ENCODE measurements around the gene DGKI. TPM values are rescaled to one million over a fixed set of nuclear protein-coding genes. Genes with fewer than 3 reads are reported as not detected.

DGKI gene
- total RNA-seq, 4 donors from 2014 or later, result 0.66 to 2.9 (median 1.7) TPM

DNA sequence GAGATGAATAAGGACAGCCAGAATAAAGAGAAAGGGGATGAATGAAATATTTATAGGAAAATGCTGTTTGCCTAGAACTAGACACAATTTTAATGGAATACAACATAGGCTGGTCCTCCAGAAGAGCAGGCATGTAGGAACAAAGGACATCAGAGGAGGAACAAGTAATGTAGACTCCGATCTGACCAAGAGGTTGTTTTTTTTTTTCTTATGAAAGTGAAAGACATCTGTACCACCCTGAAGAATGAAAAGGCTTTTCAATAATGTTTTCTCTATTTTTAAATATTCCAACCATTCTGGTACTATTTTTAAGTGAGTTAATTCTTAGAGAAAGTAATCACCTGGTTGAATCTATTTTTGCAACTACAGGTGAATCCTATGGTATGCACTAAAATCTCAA lies 366.4 kb downstream of the DGKI start:
- no peak for DNase-seq (ENCODE audit: extremely low spot score)
- Histone ChIP-seq H3K4me1 (no peaks in the 10 kb centered on the region), H3K9me3 (no peaks in the 10 kb centered on the region), H3K27me3 (no peaks in the 10 kb centered on the region), H3K4me3 (no peak overlapping the region), H3K27ac (replicated peaks in 1 of 4) (no peak overlapping the region), H3K36me3 (no peaks in the 10 kb centered on the region)
- TF ChIP-seq EP300 (IDR thresholded peaks at IDR 0.05) (no peak), POLR2A (IDR thresholded peaks at IDR 0.05; ENCODE audit: low read depth) (no peak), POLR2AphosphoS5 (IDR thresholded peaks at IDR 0.05) (no peak)
- TF ChIP-seq, protein P1, sequence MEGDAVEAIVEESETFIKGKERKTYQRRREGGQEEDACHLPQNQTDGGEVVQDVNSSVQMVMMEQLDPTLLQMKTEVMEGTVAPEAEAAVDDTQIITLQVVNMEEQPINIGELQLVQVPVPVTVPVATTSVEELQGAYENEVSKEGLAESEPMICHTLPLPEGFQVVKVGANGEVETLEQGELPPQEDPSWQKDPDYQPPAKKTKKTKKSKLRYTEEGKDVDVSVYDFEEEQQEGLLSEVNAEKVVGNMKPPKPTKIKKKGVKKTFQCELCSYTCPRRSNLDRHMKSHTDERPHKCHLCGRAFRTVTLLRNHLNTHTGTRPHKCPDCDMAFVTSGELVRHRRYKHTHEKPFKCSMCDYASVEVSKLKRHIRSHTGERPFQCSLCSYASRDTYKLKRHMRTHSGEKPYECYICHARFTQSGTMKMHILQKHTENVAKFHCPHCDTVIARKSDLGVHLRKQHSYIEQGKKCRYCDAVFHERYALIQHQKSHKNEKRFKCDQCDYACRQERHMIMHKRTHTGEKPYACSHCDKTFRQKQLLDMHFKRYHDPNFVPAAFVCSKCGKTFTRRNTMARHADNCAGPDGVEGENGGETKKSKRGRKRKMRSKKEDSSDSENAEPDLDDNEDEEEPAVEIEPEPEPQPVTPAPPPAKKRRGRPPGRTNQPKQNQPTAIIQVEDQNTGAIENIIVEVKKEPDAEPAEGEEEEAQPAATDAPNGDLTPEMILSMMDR (IDR thresholded peaks at IDR 0.05), result no peak
- WGBS, result 98% methylated on average over 1 of the region's 1 CpG
- intact Hi-C loops (cut with DNase I), result no loop called here

DNA sequence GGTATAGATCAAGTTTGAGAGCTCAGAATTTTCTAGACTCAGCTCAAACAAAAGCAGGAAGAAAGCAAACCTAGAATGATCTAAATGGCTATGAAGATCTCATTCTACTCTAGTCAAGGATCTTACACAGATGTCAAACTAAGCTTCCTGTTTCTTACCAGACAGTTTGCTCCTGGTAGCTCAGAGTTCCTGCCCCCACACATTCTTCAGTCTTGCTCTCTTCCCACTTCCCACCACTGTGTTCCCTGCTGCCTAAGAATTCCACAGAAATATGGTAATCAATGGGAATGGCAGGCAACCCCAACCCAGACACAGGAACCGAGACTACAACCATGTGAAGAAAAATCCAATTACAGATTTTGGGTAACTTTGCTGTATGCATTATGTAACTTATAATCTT lies 369.8 kb downstream of the DGKI start:
- TF ChIP-seq POLR2AphosphoS5 (IDR thresholded peaks at IDR 0.05) (no peak), EP300 (IDR thresholded peaks at IDR 0.05) (no peak), POLR2A (IDR thresholded peaks at IDR 0.05; ENCODE audit: low read depth) (no peak)
- TF ChIP-seq, protein P1 (IDR thresholded peaks at IDR 0.05), result no peak
- intact Hi-C loops (cut with DNase I), result no loop called here
- no peak overlapping the region for H3K27ac ChIP-seq (replicated peaks in 1 of 4)
- 80% methylated on average over 1 of the region's 1 CpG for WGBS
- H3K27me3 ChIP-seq, result no peaks in the 10 kb centered on the region
- H3K4me1 ChIP-seq, result no peaks in the 10 kb centered on the region
- DNase-seq (ENCODE audit: extremely low spot score), result no peak
- H3K36me3 ChIP-seq, result no peaks in the 10 kb centered on the region
- H3K9me3 ChIP-seq, result no peaks in the 10 kb centered on the region
- no peak overlapping the region for H3K4me3 ChIP-seq

DNA sequence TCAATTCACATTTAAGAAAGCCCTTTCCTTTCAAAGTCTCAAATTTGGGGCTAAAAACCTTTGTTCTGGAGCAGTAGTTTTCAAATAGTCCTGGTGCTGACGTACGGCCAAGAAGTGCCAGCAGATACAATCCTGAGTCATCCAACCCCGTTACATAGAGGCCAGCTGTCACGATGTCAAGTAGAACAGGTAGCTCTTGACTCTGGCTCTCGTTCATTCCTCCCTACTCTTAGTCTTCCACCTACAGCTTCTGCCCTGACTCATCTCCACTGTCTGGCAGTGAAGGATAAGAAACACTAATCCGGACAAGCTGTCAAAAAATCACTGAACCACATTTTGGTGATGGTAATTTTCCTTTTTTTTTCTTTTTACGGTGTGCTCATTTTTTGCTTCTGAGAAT lies 370.8 kb downstream of the DGKI start:
- 87% methylated on average over 7 of the region's 7 CpGs for WGBS
- no peaks in the 10 kb centered on the region for H3K9me3 ChIP-seq
- no peak for TF ChIP-seq POLR2A (IDR thresholded peaks at IDR 0.05; ENCODE audit: low read depth)
- no peak for TF ChIP-seq POLR2AphosphoS5 (IDR thresholded peaks at IDR 0.05)
- TF ChIP-seq, protein P1 (IDR thresholded peaks at IDR 0.05), result no peak
- no peak for TF ChIP-seq EP300 (IDR thresholded peaks at IDR 0.05)
- no peak for DNase-seq (ENCODE audit: extremely low spot score)
- no peaks in the 10 kb centered on the region for H3K36me3 ChIP-seq
- no peaks in the 10 kb centered on the region for H3K4me1 ChIP-seq
- no peak overlapping the region for H3K27ac ChIP-seq (replicated peaks in 1 of 4)
- no peaks in the 10 kb centered on the region for H3K27me3 ChIP-seq
- H3K4me3 ChIP-seq, result no peak overlapping the region
- intact Hi-C loops (cut with DNase I), result no loop called here

DNA sequence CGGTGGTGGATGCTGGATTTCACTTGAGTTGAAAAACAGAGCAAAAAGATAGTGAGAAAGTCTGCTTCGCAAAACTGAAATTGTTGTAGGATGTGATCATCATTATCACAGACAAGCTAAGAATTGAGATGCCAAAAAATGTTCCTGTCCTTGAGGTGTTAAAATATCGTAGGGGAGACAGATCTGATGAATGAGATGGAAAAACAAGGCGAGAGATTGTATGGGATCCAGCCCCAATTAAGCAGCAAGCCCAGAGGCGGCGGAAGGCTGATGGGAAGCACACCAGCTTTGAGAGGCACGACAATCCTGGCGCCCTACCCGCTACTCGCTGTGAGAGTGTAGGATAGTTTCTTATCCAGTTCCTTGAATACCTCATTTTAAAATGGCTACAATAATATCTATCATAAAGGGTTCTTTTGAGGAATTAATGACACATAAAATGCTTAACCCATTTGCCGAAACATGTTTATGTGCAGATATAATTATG lies 372.2 kb downstream of the DGKI start:
- Histone ChIP-seq H3K27me3 (no peaks in the 10 kb centered on the region), H3K27ac (replicated peaks in 1 of 4) (no peak overlapping the region), H3K9me3 (no peaks in the 10 kb centered on the region), H3K4me3 (no peak overlapping the region), H3K36me3 (no peaks in the 10 kb centered on the region), H3K4me1 (no peaks in the 10 kb centered on the region)
- TF ChIP-seq EP300 (IDR thresholded peaks at IDR 0.05), result no peak
- no peak for DNase-seq (ENCODE audit: extremely low spot score)
- intact Hi-C loops (cut with DNase I), result no loop called here
- WGBS, result 91% methylated on average over 11 of the region's 11 CpGs

DNA sequence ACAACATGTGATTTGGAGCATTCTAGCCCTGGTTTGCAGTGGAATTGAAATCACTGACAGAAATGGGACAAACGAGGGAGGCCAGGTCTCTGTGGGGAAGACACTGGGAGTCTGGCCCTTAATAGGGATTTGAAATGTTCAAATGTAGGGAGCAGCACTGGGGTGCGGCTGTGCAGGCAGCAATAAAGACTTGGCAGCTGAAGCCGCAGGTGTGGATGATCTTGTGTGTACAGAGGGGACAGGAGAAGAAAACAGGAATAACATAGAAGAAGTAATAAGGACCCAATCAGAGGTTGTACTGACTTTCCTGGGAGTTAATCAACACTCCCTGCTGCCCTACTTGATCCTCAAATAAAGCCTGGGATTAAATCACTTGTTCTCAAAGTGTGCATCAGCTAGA lies 375.6 kb downstream of the DGKI start:
- intact Hi-C loops (cut with DNase I), result no loop called here
- TF ChIP-seq POLR2A (IDR thresholded peaks at IDR 0.05; ENCODE audit: low read depth) (no peak), EP300 (IDR thresholded peaks at IDR 0.05) (no peak), POLR2AphosphoS5 (IDR thresholded peaks at IDR 0.05) (no peak)
- TF ChIP-seq, protein P1 (IDR thresholded peaks at IDR 0.05), result no peak
- Histone ChIP-seq H3K9me3 (no peaks in the 10 kb centered on the region), H3K4me3 (no peak overlapping the region), H3K36me3 (no peaks in the 10 kb centered on the region), H3K4me1 (no peaks in the 10 kb centered on the region), H3K27me3 (no peaks in the 10 kb centered on the region), H3K27ac (replicated peaks in 1 of 4) (no peak overlapping the region)
- 93% methylated on average over 3 of the region's 3 CpGs for WGBS
- DNase-seq (ENCODE audit: extremely low spot score), result no peak
